DOHH2 (cell line): ENCODE data around the gene USP10.
A peak's percentile ranks its signal among the peaks of the same experiment; 100 is the strongest.

ENCODE experiments used
- H3F3A ChIP-seq: fragments of 200-600 bp; sonication (generic), shearing (Covaris generic); 2 replicates; pipeline ENCODE4 v1.6.0; 2016; ENCODE audit warnings: antibody characterized with exemption, mild to moderate bottlenecking; ENCODE audit not compliant: control insufficient read depth, insufficient read depth
- H3K27ac ChIP-seq: fragments of 200-600 bp; sonication (generic); 2 replicates; pipeline ENCODE4 v1.5.1; 2014; ENCODE audit warnings: low read depth, mild to moderate bottlenecking, low read length, moderate library complexity
- H3K27me3 ChIP-seq: fragments of 200-600 bp; sonication (generic); 2 replicates; pipeline ENCODE4 v1.6.1; 2014; ENCODE audit warnings: mild to moderate bottlenecking, low read length, mixed read lengths; ENCODE audit not compliant: control insufficient read depth
- H3K36me3 ChIP-seq: fragments of 200-600 bp; sonication (generic); 2 replicates; pipeline ENCODE4 v1.6.1; 2014; ENCODE audit warnings: mild to moderate bottlenecking, low read length, moderate library complexity, mixed read lengths; ENCODE audit not compliant: control insufficient read depth
- H3K4me1 ChIP-seq: fragments of 200-600 bp; sonication (generic); 2 replicates; pipeline ENCODE4 v1.6.1; 2014; ENCODE audit warnings: mild to moderate bottlenecking, low read length, mixed read lengths; ENCODE audit not compliant: control insufficient read depth
- H3K4me2 ChIP-seq: fragments of 200-600 bp; sonication (generic); 2 replicates; pipeline ENCODE4 v1.6.0; 2014; ENCODE audit warnings: mild to moderate bottlenecking, low read length, moderate library complexity
- H3K4me3 ChIP-seq: fragments of 200-600 bp; sonication (generic); 2 replicates; pipeline ENCODE4 v1.5.1; 2014; ENCODE audit warnings: mild to moderate bottlenecking, low read length, mixed read lengths
- H3K79me2 ChIP-seq: fragments of 200-600 bp; sonication (generic); 2 replicates; pipeline ENCODE4 v1.6.1; 2014; ENCODE audit warnings: mild to moderate bottlenecking, low read length, mixed read lengths; ENCODE audit not compliant: control insufficient read depth
- H3K9me2 ChIP-seq: fragments of 200-600 bp; sonication (generic); replicated peaks from 2 replicates; pipeline ENCODE4 v1.6.1; 2014; ENCODE audit warnings: mild to moderate bottlenecking, low read length, mixed read lengths; ENCODE audit not compliant: control insufficient read depth
- H3K9me3 ChIP-seq: fragments of 200-600 bp; sonication (generic); 2 replicates; pipeline ENCODE4 v1.6.1; 2014; ENCODE audit warnings: antibody characterized with exemption, low read length, mixed read lengths; ENCODE audit not compliant: control insufficient read depth, insufficient read depth
- H4K20me1 ChIP-seq: fragments of 200-600 bp; sonication (generic); 2 replicates; pipeline ENCODE4 v1.6.0; 2014; ENCODE audit warnings: low read depth, mild to moderate bottlenecking, antibody characterized with exemption, low read length, moderate library complexity; ENCODE audit not compliant: control insufficient read depth, insufficient read depth
- CTCF ChIP-seq: fragments of 200-600 bp; sonication (generic); IDR thresholded peaks from one replicate; pipeline ENCODE4 v1.5.1; 2014; ENCODE audit warnings: antibody characterized with exemption, mild to moderate bottlenecking, low read depth, low read length; ENCODE audit not compliant: poor library complexity, severe bottlenecking
- EZH2phosphoT487 ChIP-seq: fragments of 200-600 bp; sonication (generic); IDR thresholded peaks from 2 replicates; pipeline ENCODE4 v1.6.1; 2017; ENCODE audit warnings: borderline replicate concordance, mild to moderate bottlenecking, antibody characterized with exemption, low read length, moderate library complexity, mixed read lengths

The USP10 gene

GRCh38 chr16:84726669-84727467, 27.1 kb downstream of the USP10 start:
- H3K4me3 ChIP-seq = peak overlapping the region; percentile 67
- no peaks in the 10 kb centered on the region for H3K27me3 ChIP-seq
- H3K9me2 ChIP-seq = no peaks in the 10 kb centered on the region
- H3K27ac ChIP-seq = 0 out of 2 replicates have a peak overlapping the region, but pooled peaks have one; percentile 10
- peaks cover 88% of the 10 kb centered on the region for H3K4me1 ChIP-seq
- H4K20me1 ChIP-seq = peaks cover 41% of the 10 kb centered on the region
- H3K36me3 ChIP-seq = peaks cover 18% of the 10 kb centered on the region
- H3F3A ChIP-seq = peaks cover 49% of the 10 kb centered on the region
- peak overlapping the region; percentile 79 for H3K4me2 ChIP-seq
- peaks cover 100% of the 10 kb centered on the region for H3K79me2 ChIP-seq
- no peaks in the 10 kb centered on the region for H3K9me3 ChIP-seq
- TF ChIP-seq EZH2phosphoT487 (no peak), CTCF (no peak)

GRCh38 chr16:84728853-84729424, 29.1 kb downstream of the USP10 start:
- H3F3A ChIP-seq = peaks cover 44% of the 10 kb centered on the region

GRCh38 chr16:84729716-84730320, 30.0 kb downstream of the USP10 start:
- peak overlapping the region; percentile 43 for H3K27ac ChIP-seq
- peaks cover 100% of the 10 kb centered on the region for H3K79me2 ChIP-seq
- H4K20me1 ChIP-seq = peaks cover 33% of the 10 kb centered on the region
- H3K4me1 ChIP-seq = peaks cover 60% of the 10 kb centered on the region
- H3K36me3 ChIP-seq = peaks cover 41% of the 10 kb centered on the region
- no peak for TF ChIP-seq EZH2phosphoT487
- no peak for TF ChIP-seq CTCF
- peak overlapping the region; percentile 40 for H3K4me3 ChIP-seq
- no peaks in the 10 kb centered on the region for H3K27me3 ChIP-seq
- peak overlapping the region; percentile 59 for H3K4me2 ChIP-seq
- H3K9me3 ChIP-seq = no peaks in the 10 kb centered on the region
- peaks cover 35% of the 10 kb centered on the region for H3F3A ChIP-seq
- H3K9me2 ChIP-seq = no peaks in the 10 kb centered on the region

More at GRCh38 chr16:84728853-84729424, 29.1 kb downstream of the USP10 start:
- no peak for TF ChIP-seq CTCF
- no peak for TF ChIP-seq EZH2phosphoT487
- Histone ChIP-seq H3K36me3 (peaks cover 34% of the 10 kb centered on the region), H3K4me2 (peak overlapping the region; percentile 59), H3K27me3 (no peaks in the 10 kb centered on the region), H3K4me1 (peaks cover 69% of the 10 kb centered on the region), H3K9me3 (no peaks in the 10 kb centered on the region), H3K4me3 (peak overlapping the region; percentile 40), H3K27ac (peak overlapping the region; percentile 43), H4K20me1 (peaks cover 40% of the 10 kb centered on the region), H3K79me2 (peaks cover 100% of the 10 kb centered on the region), H3K9me2 (no peaks in the 10 kb centered on the region)
